ENCODE data around the gene RUFY3.
A peak's percentile ranks its signal among the peaks of the same experiment; 100 is the strongest.
"Not testable (repeated sequence)": the region's sequence is repeated elsewhere in the genome, so short reads cannot be mapped to it uniquely, and the experiment has no call there.

Gene RUFY3

DNA sequence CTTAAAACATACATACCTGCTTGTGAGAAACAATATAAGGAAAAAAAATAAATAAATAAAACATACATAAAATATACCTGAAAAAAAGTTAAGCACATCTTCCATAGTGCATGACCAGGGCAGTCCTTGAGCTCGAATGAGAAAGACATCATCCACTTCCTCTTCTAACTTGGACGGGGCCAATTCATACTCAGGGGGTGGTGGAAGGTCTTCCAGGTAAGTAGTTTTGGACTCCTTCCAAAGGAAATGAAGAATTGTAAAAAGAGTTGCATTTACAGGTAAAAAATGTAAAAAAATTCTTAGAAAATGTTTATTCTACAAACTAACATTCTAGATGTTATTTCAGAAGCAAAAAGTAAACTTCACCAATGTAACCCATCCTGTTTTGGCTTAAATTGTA is 114.3 kb downstream of the RUFY3 start:
- H3K4me3 ChIP-seq (ENCODE audit: low read length) = no peak overlapping the region
- TF ChIP-seq, protein P1, sequence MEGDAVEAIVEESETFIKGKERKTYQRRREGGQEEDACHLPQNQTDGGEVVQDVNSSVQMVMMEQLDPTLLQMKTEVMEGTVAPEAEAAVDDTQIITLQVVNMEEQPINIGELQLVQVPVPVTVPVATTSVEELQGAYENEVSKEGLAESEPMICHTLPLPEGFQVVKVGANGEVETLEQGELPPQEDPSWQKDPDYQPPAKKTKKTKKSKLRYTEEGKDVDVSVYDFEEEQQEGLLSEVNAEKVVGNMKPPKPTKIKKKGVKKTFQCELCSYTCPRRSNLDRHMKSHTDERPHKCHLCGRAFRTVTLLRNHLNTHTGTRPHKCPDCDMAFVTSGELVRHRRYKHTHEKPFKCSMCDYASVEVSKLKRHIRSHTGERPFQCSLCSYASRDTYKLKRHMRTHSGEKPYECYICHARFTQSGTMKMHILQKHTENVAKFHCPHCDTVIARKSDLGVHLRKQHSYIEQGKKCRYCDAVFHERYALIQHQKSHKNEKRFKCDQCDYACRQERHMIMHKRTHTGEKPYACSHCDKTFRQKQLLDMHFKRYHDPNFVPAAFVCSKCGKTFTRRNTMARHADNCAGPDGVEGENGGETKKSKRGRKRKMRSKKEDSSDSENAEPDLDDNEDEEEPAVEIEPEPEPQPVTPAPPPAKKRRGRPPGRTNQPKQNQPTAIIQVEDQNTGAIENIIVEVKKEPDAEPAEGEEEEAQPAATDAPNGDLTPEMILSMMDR (IDR thresholded peaks at IDR 0.05; ENCODE audit: insufficient read depth, low read depth, low read length, missing control alignments) = no peak
- DNase-seq (ENCODE audit: low read depth) = no peak

DNA sequence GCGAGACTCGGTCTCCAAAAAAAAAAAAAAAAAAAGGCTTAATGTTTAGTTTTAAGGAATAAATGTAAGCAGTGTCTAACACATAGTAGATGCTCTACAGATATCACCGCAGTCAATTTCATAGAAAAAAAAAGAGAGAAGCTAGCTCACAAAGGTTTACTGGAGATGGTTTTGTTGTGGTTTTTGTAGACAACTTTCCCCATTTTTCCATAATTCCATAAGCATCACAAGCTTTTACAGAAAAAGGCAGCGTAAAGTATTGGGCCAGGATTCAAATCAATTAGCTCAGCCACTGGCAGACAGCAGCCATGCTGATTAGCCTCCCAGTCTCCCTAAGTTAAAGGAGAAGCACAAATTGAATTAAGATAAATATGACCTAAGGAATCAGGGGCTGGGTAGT is 116.4 kb downstream of the RUFY3 start:
- TF ChIP-seq, protein P1 (IDR thresholded peaks at IDR 0.05; ENCODE audit: insufficient read depth, low read depth, low read length, missing control alignments) = no peak
- peak overlapping the region; percentile 85 for H3K4me3 ChIP-seq (ENCODE audit: low read length)
- DNase-seq (ENCODE audit: low read depth) = peak; percentile 8

DNA sequence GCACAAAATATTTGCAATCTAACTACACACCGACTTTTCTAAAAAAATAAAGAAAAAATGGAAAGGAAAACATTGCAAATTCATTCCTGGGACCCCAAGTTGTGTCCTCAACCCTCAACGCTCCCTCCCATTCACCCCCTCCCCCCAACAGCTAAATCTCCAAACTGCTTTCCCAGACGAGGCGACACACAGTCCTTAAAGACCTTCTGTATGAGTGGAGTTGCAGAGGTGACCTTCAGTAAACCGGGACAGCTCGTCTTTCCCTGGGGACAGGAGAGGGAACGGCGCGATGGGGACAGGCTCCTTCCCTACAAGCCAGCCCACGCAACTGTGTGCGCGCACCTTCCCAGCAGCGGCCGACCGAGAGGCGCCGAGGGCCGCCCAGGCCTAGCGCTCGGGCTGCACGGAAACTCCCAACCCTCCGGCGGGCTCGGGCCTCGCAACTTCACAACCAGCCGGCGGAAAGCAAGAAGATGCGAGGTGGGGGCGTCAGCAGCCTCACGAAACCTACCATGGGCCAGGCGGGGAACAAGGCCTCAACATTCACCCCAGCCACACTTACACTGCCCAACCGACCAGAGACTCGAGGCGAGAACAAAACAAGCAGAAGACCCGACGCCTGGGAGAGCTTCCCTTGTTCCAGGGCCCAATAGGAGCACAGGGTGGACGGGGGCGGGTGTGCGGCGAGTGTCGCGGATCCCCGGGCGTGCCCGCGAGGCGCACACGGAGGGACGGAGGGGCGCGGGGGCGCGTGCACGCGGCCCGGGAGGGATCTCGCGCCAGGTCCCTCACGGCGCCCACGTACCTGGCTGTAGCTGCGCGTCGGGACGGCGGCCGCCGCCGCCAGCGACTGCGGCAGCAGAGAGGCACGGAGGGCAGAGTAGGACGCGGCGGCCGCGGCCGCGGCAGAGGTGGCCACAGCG is 117.2 kb downstream of the RUFY3 start:
- TF ChIP-seq, protein P1 (IDR thresholded peaks at IDR 0.05; ENCODE audit: insufficient read depth, low read depth, low read length, missing control alignments) = no peak
- H3K4me3 ChIP-seq (ENCODE audit: low read length) = peak overlapping the region; percentile 85
- peak; percentile 69 for DNase-seq (ENCODE audit: low read depth)

DNA sequence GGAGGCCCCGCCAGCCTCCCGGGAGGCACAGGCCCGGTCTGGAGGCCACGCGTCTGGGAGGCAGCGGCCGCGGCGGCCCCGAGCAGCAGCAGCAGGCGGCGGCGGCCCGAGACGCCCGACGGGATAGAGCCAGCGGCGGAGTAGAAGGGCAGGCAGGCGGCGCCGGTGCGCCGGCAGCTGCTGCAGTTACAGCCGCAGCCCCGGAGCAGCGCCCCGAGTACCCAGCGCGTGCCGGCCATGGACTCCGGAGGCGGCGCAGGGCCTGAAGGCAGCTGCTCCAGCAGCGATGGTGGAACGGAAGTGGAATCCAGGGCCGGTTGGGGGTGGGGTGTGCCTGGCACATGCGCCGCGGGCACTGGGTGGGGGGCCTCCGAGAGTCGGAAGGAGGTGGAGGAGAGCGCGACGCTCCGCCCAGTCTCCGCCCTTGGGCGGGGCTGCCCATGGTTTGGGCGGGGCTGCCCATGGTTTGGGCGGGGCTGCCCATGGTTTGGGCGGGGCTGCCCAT is 117.9 kb downstream of the RUFY3 start, which contains the start of gene GRSF1:
Gene GRSF1 (minus strand): TSS at position 302 of the 505 bp plus-strand sequence. CDS start 63 bp downstream, at position 239.
- TF ChIP-seq, protein P1 (IDR thresholded peaks at IDR 0.05; ENCODE audit: insufficient read depth, low read depth, low read length, missing control alignments) = no peak

DNA sequence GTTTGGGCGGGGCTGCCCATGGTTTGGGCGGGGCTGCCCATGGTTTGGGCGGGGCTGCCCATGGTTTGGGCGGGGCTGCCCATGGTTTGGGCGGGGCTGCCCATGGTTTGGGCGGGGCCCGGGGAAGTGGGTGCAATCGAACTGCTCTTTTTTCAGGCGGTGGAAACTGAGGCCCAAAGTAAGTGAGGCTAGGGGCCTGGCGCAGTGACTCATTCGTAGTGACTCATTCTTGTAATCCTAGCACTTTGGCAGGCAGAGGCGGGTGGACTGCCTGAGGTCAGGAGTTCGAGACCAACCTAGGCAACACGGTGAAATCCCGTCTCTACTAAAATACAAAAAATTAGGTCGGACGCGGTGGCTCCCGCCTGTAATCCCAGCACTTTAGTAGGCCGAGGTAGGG is 118.4 kb downstream of the RUFY3 start:
- H3K4me3 ChIP-seq (ENCODE audit: low read length) = not testable (repeated sequence)
- peak; percentile 60 for DNase-seq (ENCODE audit: low read depth)

More for the DNA sequence above, 117.9 kb downstream of the RUFY3 start, which contains the start of gene GRSF1:
- peak; percentile 96 for DNase-seq (ENCODE audit: low read depth)
- H3K4me3 ChIP-seq (ENCODE audit: low read length) = peak within 1 kb of the TSS; percentile 85

DNA sequence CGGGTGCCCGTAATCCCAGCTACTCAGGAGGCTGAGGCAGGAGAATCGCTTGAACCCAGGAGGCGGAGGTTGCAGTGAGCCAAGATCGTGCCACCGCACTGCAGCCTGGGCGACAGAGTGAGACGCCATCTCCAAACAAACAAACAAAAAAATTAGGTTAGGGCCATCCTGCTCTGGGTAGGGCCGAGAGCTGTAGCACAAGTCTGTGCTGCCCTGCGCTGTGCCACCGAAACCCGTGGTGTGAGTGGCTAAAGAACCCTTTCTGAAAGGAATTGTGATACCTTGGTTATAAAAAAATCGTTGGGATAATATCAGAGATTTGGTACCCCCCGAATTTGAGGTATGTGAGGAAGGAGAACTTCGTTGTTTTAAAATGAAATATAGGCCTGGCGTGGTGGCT is 118.9 kb downstream of the RUFY3 start:
- DNase-seq (ENCODE audit: low read depth); H3K4me3 ChIP-seq (ENCODE audit: low read length): not testable (repeated sequence)

DNA sequence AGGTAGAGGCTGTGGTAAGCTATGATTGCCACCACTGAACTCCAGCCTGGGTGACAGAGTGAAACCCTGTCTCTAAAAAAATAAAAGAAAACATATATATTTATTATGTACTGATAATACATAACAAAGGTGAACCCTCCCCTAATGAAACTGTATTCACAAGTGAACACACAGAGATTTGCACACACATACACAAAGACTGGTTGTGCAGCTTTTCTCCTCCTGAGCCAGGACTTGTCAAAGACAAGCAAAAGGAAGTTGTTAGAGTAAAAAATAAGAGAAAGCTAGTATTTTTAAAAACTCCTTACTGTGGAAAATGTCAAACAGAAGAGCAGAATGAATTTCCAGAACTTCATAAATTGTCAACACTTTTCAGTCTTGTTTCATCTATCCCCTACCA is 119.4 kb downstream of the RUFY3 start:
- TF ChIP-seq, protein P1 (IDR thresholded peaks at IDR 0.05; ENCODE audit: insufficient read depth, low read depth, low read length, missing control alignments) = no peak
- no peak overlapping the region for H3K4me3 ChIP-seq (ENCODE audit: low read length)
- no peak for DNase-seq (ENCODE audit: low read depth)

DNA sequence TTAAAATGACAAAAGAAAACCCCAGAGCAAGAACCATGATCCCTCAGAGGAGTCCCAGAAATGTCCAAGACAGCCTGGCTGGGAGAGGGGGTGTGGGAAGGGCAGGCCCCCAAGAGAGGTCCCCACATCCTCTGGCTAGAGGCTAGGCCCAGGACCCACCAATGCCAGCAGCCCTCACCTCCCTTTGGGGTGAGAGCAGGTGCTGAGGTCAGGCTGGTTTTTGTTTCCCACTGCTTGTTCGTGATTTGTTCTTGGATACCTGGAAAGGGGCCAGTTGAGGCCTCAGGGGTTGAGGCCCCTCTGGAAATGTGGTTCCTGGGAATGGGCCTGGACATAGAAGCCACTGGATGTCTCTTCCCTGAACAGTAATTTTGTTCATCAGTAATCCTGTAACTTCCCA is 120.2 kb downstream of the RUFY3 start:
- TF ChIP-seq, protein P1 (IDR thresholded peaks at IDR 0.05; ENCODE audit: insufficient read depth, low read depth, low read length, missing control alignments) = no peak
- no peak for DNase-seq (ENCODE audit: low read depth)
- no peak overlapping the region for H3K4me3 ChIP-seq (ENCODE audit: low read length)

Measured in epithelial cell of esophagus (primary cell).